Retinal pigment epithelial cell (primary cell): Measurements from ENCODE around the gene CABYR.

Experiments used
- DNase-seq: peaks from one replicate; pipeline ENCODE4 v3.0.0-alpha.2; 2010; ENCODE audit warnings: low read depth
- H3K4me3 ChIP-seq: 2 replicates; pipeline ENCODE4 v1.5.1; 2011; ENCODE audit warnings: mild to moderate bottlenecking, low read length, control low read depth, moderate library complexity
- CTCF ChIP-seq: conservative IDR thresholded peaks from 2 replicates; pipeline ENCODE4 v1.5.1; 2011; ENCODE audit warnings: low read depth, low read length, control low read depth, inconsistent platforms

CABYR gene

GRCh38 chr18:24138789-24139616 is at the start of gene CABYR:
Gene CABYR, plus strand, starts transcription at chr18:24139062. Its CDS starts 4,053 bp downstream, at chr18:24143115.
- H3K4me3 ChIP-seq = peak within 1 kb of the TSS; percentile 74
- DNase-seq = peak; percentile 79
- TF ChIP-seq CTCF = no peak

- DNase-seq = no peak
- no peak overlapping the region for H3K4me3 ChIP-seq
- no peak for TF ChIP-seq CTCF
Observed at GRCh38 chr18:24089076-24089475, 49.8 kb upstream of the CABYR start.

- DNase-seq = no peak
Observed at GRCh38 chr18:24089515-24090337, 49.1 kb upstream of the CABYR start.

GRCh38 chr18:24090876-24091275 is 48.0 kb upstream of the CABYR start:
- H3K4me3 ChIP-seq = no peak overlapping the region
- no peak for DNase-seq
- TF ChIP-seq CTCF = no peak

More at GRCh38 chr18:24089515-24090337, 49.1 kb upstream of the CABYR start:
- no peak for TF ChIP-seq CTCF
- H3K4me3 ChIP-seq = no peak overlapping the region

GRCh38 chr18:24094561-24094960 is 44.3 kb upstream of the CABYR start:
- no peak for DNase-seq
- H3K4me3 ChIP-seq = no peak overlapping the region
- TF ChIP-seq CTCF = no peak

GRCh38 chr18:24095976-24096375 is 42.9 kb upstream of the CABYR start:
- TF ChIP-seq CTCF = no peak
- DNase-seq = no peak
- no peak overlapping the region for H3K4me3 ChIP-seq
